MCF 10A (cell line): ENCODE results near the gene TBCD. TPM values are rescaled to one million over a fixed set of nuclear protein-coding genes. Genes with fewer than 3 reads are reported as not detected.

Source experiments
- BruUV-seq: library from RNA; stranded (reverse); fragments of 400-500 nt; replicated peaks from 2 replicates; lab custom pipeline; 2021; lab: Mats Ljungman, UMichigan
- CTCF ChIA-PET: fragments of 300-600 bp; sonication (Branson Sonifier 250); formaldehyde crosslinking; extraction: SDS; loops from one replicate; lab custom pipeline; 2021; ENCODE audit warnings: antibody characterized with exemption, inconsistent platforms; lab: Yijun Ruan, JAX
- POLR2A ChIA-PET: fragments of 300-600, 350-650 bp; sonication (Branson Sonifier 250); formaldehyde crosslinking; extraction: SDS; loops from one replicate; lab custom pipeline; 2020; ENCODE audit warnings: antibody characterized with exemption, inconsistent platforms; lab: Yijun Ruan, JAX
- DNase-seq: peaks from one replicate; pipeline ENCODE4 v3.0.0-alpha.2; 2018; ENCODE audit not compliant: unreplicated experiment
- H3K27ac Mint-ChIP-seq: one replicate; pipeline ENCODE4 v1.8.0; 2022; ENCODE audit warnings: mild to moderate bottlenecking, low read depth, mixed read lengths; ENCODE audit not compliant: unreplicated experiment
- H3K27me3 Mint-ChIP-seq: one replicate; pipeline ENCODE4 v1.8.0; 2022; ENCODE audit warnings: mixed read lengths; ENCODE audit not compliant: insufficient read depth, unreplicated experiment
- H3K36me3 Mint-ChIP-seq: one replicate; pipeline ENCODE4 v1.8.0; 2022; ENCODE audit warnings: mild to moderate bottlenecking, moderate library complexity, mixed read lengths; ENCODE audit not compliant: insufficient read depth, unreplicated experiment
- H3K4me1 Mint-ChIP-seq: one replicate; pipeline ENCODE4 v1.8.0; 2022; ENCODE audit warnings: mixed read lengths; ENCODE audit not compliant: insufficient read depth, unreplicated experiment
- H3K4me3 Mint-ChIP-seq: one replicate; pipeline ENCODE4 v1.8.0; 2022; ENCODE audit warnings: mild to moderate bottlenecking, moderate library complexity, mixed read lengths; ENCODE audit not compliant: unreplicated experiment
- H3K9me3 Mint-ChIP-seq: one replicate; pipeline ENCODE4 v1.8.0; 2022; ENCODE audit warnings: mixed read lengths; ENCODE audit not compliant: unreplicated experiment
- intact Hi-C: fragments of 100-400 bp; cut with micrococcal nuclease; formaldehyde crosslinking; loops from 2 replicates; pipeline ENCODE4 v1.14.1; 2022
- total RNA-seq: library from RNA; stranded (reverse); gene quantifications from 2 replicates; pipeline ENCODE4 v1.2.3, GENCODE V29; 2022
- TF ChIP-seq, protein P1 (sequence below): fragments of 200-600 bp; IDR thresholded peaks from one replicate; pipeline ENCODE4 v1.8.0; 2022; ENCODE audit warnings: antibody characterized with exemption, mild to moderate bottlenecking; ENCODE audit not compliant: unreplicated experiment

The TBCD gene
- total RNA-seq, 1 experiment from 2014 or later, result 76.2 TPM

DNA sequence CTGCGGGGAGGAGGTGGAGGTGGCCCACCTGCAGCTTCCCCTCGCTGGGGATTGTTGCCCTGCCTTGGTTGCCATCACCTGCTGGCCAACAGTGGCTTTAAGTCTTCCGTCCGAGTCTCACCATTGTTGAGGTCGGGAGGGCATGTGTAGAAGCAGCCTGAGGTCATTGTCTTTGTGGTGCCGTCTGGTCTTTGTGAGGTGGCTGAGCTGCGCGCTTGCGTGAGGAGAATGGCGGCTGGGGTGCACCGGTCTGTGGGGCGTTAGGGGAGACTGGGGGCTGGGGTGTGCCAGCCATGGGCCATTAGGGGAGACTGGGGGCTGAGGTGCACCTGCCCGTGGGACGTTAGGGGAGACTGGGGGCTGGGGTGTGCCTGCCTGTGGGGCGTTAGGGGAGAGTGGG is 51.7 kb downstream of the TBCD start:
- TF ChIP-seq, protein P1, sequence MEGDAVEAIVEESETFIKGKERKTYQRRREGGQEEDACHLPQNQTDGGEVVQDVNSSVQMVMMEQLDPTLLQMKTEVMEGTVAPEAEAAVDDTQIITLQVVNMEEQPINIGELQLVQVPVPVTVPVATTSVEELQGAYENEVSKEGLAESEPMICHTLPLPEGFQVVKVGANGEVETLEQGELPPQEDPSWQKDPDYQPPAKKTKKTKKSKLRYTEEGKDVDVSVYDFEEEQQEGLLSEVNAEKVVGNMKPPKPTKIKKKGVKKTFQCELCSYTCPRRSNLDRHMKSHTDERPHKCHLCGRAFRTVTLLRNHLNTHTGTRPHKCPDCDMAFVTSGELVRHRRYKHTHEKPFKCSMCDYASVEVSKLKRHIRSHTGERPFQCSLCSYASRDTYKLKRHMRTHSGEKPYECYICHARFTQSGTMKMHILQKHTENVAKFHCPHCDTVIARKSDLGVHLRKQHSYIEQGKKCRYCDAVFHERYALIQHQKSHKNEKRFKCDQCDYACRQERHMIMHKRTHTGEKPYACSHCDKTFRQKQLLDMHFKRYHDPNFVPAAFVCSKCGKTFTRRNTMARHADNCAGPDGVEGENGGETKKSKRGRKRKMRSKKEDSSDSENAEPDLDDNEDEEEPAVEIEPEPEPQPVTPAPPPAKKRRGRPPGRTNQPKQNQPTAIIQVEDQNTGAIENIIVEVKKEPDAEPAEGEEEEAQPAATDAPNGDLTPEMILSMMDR, result no peak
- POLR2A ChIA-PET, result no interaction called here
- H3K9me3 Mint-ChIP-seq, result peaks cover 7% of the 10 kb centered on the region
- CTCF ChIA-PET, result no interaction called here
- intact Hi-C loops, result no loop called here
- H3K4me3 Mint-ChIP-seq, result no peak overlapping the region
- H3K27ac Mint-ChIP-seq, result peak overlapping the region; percentile 29
- H3K36me3 Mint-ChIP-seq, result peaks cover 24% of the 10 kb centered on the region
- no peaks in the 10 kb centered on the region for H3K4me1 Mint-ChIP-seq
- DNase-seq, result no peak
- H3K27me3 Mint-ChIP-seq, result no peaks in the 10 kb centered on the region
- no TSS peak for BruUV-seq

DNA sequence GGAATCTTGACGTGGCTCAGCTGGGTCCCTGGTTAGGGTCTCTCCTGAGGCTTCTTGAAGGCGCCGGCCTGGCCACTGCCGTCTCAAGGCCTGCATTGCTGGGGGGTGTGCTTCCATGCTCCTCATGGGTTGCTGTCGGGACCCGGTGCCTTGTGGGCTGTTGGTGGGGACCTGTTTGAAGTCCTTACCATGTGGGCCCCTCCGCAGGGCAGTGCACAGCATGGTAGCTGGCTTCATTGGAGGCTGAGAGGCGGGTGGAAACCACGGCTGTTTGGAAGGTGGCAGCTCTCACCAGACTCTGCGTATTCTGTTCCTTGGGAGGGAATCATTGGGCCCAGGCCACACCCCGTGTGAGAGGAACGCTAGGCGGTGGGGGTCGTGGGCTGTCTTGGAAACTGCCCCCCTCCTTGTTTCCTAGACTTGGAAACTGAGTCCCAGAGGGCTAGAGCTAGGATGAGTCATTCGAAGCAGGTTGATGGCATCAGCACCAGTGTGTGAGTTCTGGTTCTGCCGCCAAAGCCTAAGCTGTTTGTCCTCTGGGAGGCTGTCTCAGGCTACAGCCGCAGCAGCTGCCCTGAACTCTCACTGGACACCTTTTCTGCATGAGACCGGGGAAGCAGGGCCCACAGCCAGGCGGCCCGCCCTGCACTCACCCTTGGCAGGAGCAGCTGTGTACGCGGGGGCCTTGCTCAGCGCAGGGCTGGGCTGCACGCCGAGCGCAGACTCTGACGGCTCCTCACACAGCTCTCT is 52.8 kb downstream of the TBCD start:
- intact Hi-C loops, result no loop called here
- ChIA-PET POLR2A (no interaction called here), CTCF (no interaction called here)
- DNase-seq, result no peak
- H3K4me3 Mint-ChIP-seq, result no peak overlapping the region
- H3K27ac Mint-ChIP-seq, result no peak overlapping the region
- TF ChIP-seq, protein P1, result no peak
- peaks cover 7% of the 10 kb centered on the region for H3K9me3 Mint-ChIP-seq
- no peaks in the 10 kb centered on the region for H3K27me3 Mint-ChIP-seq
- peaks cover 19% of the 10 kb centered on the region for H3K36me3 Mint-ChIP-seq
- BruUV-seq, result no TSS peak
- no peaks in the 10 kb centered on the region for H3K4me1 Mint-ChIP-seq

DNA sequence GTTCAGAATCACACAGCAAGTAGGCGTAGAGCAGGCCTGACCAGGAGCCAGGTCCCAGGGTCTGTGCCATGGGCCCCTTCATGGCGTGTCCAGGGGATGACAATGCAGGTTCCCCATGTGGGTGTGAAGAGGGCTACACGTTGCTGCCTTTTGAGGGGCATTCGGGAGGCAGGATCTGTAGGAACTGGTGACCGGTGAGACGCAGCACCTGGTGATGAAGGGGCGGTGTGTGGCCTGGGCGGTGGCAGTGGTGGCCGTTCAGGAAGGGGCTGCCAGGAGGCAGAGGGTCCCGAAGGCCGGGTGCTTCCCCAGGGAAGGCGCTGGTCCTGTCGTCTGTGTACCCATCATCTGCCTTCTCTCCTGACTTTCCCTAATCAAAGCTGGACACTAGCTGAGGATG is 53.4 kb downstream of the TBCD start:
- DNase-seq, result no peak
- Mint-ChIP-seq H3K9me3 (peaks cover 7% of the 10 kb centered on the region), H3K36me3 (peaks cover 23% of the 10 kb centered on the region), H3K4me1 (no peaks in the 10 kb centered on the region), H3K27me3 (no peaks in the 10 kb centered on the region), H3K4me3 (no peak overlapping the region), H3K27ac (no peak overlapping the region)
- POLR2A ChIA-PET, result interaction anchor here (0.6 kb wide), 1 partner anchor 30 kb away, joined by 3 read pairs; no protein-coding TSS in a partner anchor
- CTCF ChIA-PET, result no interaction called here
- TF ChIP-seq, protein P1, result no peak
- intact Hi-C loops, result no loop called here
- no TSS peak for BruUV-seq

DNA sequence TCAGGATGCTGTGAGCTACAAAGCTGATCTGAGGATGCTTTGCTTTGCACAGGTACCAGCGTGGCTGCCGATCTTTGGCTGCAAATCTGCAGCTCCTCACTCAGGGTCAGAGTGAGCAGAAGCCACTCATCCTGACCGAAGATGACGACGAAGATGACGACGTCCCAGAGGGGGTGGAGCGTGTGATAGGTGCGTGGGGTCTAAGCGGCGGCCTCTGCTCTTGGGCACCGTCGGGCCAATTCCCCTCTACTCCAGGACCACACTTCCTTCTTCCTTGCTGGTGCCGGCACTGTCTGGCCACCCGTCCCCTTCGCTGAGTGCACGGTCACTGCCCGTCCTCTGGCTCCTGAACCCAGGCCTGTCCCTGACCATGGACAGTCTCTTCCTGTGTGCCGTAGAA is 54.0 kb downstream of the TBCD start:
- no TSS peak for BruUV-seq
- peaks cover 7% of the 10 kb centered on the region for H3K9me3 Mint-ChIP-seq
- intact Hi-C loops, result no loop called here
- ChIA-PET CTCF (no interaction called here), POLR2A (interaction anchor here (0.6 kb wide), 1 partner anchor 30 kb away, joined by 3 read pairs; no protein-coding TSS in a partner anchor)
- peak overlapping the region; percentile 30 for H3K27ac Mint-ChIP-seq
- no peak overlapping the region for H3K4me3 Mint-ChIP-seq
- no peaks in the 10 kb centered on the region for H3K4me1 Mint-ChIP-seq
- DNase-seq, result no peak
- peaks cover 26% of the 10 kb centered on the region for H3K36me3 Mint-ChIP-seq
- TF ChIP-seq, protein P1, result no peak
- H3K27me3 Mint-ChIP-seq, result no peaks in the 10 kb centered on the region
